ENCODE data around the gene ZNFX1. TPM values are rescaled to one million over a fixed set of nuclear protein-coding genes. Genes with fewer than 3 reads are reported as not detected.
"Not testable (repeated sequence)": the region's sequence is repeated elsewhere in the genome, so short reads cannot be mapped to it uniquely, and the experiment has no call there.

ZNFX1 gene
- polyA plus RNA-seq, 3 donors from 2014 or later = 17.2 to 59.2 (median 17.9) TPM

DNA sequence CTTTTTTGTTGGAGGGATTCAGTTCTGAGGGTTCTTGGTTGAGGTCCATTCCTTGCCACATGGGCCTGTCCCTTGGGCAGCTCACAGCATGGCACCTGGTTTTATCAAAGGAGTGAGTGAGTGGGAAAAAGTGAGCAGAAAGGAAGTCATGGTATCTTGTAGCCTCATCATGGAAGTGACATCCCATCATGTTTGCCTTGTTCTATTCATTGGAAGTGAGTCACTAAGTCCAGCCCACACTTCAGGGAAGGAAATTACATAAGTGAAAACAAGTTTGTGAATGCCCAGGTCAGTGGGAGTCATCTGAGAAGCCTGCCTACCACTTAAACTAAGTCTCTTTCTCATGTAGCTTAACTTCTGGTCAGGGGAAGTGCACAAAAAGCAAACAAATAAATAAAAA is 32.8 kb upstream of the ZNFX1 start:
- Mint-ChIP-seq H3K9me3 (no peaks in the 10 kb centered on the region), H3K27ac (no peak overlapping the region), H3K4me3 (no peak overlapping the region), H3K27me3 (ENCODE audit: low read depth in 3 of 3) (peaks cover 3 to 7% (median 5%) of the 10 kb centered on the region in 3 donors), H3K36me3 (peaks cover 0 to 8% (median 0%) of the 10 kb centered on the region in 3 donors), H3K4me1 (peaks cover 10 to 14% of the 10 kb centered on the region in 2 donors)
- no peak for DNase-seq

DNA sequence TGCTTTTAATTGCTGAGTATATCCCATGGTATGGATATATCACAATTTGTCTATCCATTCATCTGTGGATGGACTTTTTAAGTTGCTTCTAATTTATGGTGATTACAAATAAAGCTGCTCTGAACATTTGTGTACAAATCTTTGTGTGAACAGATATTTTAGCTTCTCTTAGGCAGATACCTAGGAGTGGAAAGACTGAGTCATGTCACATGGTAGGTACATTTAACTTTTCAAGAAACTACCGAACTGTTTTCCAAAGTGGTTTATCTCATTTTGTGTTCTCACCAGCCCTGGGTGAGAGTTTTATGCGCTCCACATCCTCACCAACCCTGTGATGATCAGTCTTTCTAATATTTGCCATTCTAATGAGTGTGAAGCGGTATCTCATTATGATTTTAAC is 31.0 kb upstream of the ZNFX1 start:
- peak overlapping the region in 1 of 6 donors; percentile 37 for H3K27ac Mint-ChIP-seq
- H3K27me3 Mint-ChIP-seq (ENCODE audit: low read depth in 3 of 3) = peaks cover 3 to 7% (median 5%) of the 10 kb centered on the region in 3 donors
- H3K4me3 Mint-ChIP-seq = no peak overlapping the region
- H3K36me3 Mint-ChIP-seq = peaks cover 0 to 8% (median 0%) of the 10 kb centered on the region in 3 donors
- no peaks in the 10 kb centered on the region for H3K9me3 Mint-ChIP-seq
- DNase-seq = no peak
- peaks cover 14 to 16% of the 10 kb centered on the region in 2 donors for H3K4me1 Mint-ChIP-seq

DNA sequence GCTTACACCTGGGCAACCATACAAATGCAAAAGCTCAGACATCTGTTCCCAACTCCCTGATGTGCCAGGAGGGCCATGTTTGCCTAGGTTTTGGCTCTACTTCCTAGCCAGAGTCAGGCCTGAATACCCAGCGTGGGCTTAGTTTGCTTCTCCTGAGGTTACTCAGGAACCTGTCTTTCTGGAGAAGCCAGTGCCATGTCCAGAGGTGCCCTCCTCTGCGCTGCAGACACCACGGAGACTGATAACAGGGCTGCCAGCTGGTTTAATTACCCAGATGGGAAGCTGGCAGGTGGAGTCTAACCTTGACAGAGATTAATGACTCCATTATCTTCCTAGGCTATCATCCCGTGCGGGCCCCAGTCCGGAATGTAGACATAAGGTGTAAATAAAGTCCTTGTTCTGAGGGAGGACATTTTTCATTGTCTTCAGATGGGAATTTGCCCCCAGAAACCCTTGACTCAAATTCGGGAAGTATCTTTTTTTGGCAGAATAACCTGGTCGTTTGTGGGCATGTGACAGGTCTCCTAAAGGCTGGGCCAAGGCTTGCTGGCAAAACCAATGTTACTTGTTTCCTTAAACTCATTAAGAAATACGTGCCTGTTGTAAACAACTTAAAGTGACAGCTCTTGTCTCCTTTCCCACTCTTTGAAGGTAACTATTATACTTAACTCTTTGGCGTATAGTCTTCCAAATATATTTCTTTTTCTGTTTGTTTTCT is 29.2 kb upstream of the ZNFX1 start:
- Mint-ChIP-seq H3K27ac (no peak overlapping the region), H3K4me3 (no peak overlapping the region), H3K9me3 (no peaks in the 10 kb centered on the region), H3K27me3 (ENCODE audit: low read depth in 3 of 3) (peaks cover 3 to 7% (median 5%) of the 10 kb centered on the region in 3 donors), H3K4me1 (peaks cover 3 to 8% of the 10 kb centered on the region in 2 donors), H3K36me3 (peaks cover 0 to 8% (median 0%) of the 10 kb centered on the region in 3 donors)
- no peak for DNase-seq

DNA sequence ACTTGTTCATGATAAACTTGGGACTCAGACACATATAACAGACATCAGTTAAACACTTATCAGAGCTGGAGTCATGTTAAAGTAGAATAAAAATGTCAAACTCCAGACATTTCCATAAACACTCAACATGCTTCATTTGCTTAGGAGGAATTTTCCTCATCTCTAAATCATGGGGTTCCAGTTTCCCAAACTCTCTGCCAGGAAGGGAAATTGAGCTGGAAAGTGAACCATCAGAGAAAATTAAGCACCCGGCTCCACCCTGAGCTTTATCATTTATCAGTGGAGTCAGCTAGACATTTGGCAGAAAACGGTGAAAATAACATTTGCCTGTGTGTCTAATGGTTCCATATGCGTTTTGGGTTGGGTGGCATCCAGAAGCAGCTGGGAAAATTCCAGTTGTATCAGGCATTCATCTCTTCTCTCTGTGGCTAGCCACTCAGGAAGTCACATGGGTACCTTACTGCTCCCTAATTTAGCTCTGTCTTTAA is 25.3 kb upstream of the ZNFX1 start:
- Mint-ChIP-seq H3K27ac (no peak overlapping the region), H3K9me3 (no peaks in the 10 kb centered on the region), H3K27me3 (ENCODE audit: low read depth in 3 of 3) (no peaks in the 10 kb centered on the region), H3K4me1 (peaks cover 2 to 8% of the 10 kb centered on the region in 2 donors), H3K4me3 (no peak overlapping the region), H3K36me3 (no peaks in the 10 kb centered on the region)
- DNase-seq = no peak

DNA sequence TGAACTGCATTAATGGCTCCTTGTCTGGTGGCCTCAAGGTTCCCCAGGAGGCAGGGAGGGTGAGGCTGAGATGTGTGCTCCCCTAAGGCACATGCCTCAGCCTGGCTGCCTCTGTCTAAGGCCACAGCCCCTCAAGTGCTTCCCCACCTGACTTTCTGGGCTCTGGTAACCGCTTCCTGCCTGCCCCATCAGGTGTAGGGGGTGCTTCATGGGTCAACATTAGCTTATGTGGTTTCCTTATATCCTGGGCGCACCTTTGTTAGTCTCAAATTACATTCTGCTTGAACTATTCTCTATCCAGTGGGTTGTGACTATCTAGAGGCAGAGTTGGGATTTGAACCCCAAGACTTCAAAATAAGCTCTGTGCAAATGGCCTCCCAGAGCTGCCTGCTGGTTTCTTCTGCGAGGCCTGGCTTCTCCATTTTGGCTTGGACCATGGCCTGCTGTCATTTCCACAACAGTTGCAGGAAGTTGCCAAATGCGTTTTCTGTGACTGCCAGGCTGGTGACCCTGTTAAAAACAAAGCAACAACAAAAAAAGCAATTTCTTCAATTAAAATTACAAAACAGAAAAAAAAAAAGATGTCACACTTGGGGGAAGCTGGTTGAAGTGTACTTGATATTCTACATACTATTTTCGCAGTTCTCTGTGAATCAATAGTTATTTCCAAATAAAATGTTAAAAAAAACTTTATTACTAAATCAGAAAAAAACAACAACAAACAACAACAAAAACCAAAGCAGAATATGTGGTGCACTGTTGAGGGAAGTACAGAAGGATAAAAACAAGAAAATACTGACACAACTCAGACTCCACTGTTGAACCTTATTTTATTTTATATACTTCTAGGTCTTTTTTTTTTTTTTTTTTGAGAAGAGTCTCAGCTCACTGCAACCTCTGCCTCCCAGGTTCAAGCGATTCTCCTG is 20.0 kb upstream of the ZNFX1 start:
- H3K27me3 Mint-ChIP-seq (ENCODE audit: low read depth in 3 of 3) = no peaks in the 10 kb centered on the region
- H3K36me3 Mint-ChIP-seq = peaks cover 3 to 25% (median 14%) of the 10 kb centered on the region in 3 donors
- H3K9me3 Mint-ChIP-seq = peaks cover 0 to 4% (median 0%) of the 10 kb centered on the region in 6 donors
- H3K27ac Mint-ChIP-seq = peak overlapping the region in 3 of 6 donors; percentile 37 to 74 (median 40)
- H3K4me3 Mint-ChIP-seq = no peak overlapping the region
- DNase-seq = no peak
- H3K4me1 Mint-ChIP-seq = peaks cover 4 to 8% of the 10 kb centered on the region in 2 donors

DNA sequence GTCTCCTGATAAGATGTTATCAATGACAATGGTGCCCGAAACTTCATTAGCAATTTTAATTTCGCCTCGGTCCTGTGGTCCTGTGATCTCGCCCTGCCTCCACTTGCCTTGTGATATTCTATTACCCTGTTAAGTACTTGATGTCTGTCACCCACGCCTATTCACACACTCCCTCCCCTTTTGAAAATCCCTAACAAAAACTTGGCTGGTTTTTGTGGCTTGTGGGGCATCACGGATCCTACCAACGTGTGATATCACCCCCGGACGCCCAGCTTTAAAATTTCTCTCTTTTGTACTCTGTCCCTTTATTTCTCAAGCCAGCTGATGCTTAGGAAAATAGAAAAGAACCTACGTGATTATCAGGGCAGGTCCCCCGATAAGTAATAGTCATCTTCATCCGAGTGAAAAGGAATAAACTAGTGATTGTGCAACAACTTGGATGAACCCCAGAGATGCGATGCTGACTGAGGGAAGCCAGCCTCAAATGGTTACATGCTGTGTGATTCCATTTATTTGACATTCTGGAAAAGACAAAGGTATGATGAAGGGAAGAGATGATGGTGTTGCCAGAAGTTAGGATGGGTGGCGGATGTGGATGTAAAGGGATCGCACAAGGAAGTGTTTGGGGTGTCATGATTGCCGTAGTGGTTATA is 16.3 kb upstream of the ZNFX1 start:
- peaks cover 23 to 54% (median 37%) of the 10 kb centered on the region in 3 donors for H3K36me3 Mint-ChIP-seq
- not testable (repeated sequence) for H3K27me3 Mint-ChIP-seq (ENCODE audit: low read depth in 3 of 3); DNase-seq; H3K4me3 Mint-ChIP-seq; H3K4me1 Mint-ChIP-seq; H3K9me3 Mint-ChIP-seq
- H3K27ac Mint-ChIP-seq = peak overlapping the region in 1 of 6 donors; percentile 1

DNA sequence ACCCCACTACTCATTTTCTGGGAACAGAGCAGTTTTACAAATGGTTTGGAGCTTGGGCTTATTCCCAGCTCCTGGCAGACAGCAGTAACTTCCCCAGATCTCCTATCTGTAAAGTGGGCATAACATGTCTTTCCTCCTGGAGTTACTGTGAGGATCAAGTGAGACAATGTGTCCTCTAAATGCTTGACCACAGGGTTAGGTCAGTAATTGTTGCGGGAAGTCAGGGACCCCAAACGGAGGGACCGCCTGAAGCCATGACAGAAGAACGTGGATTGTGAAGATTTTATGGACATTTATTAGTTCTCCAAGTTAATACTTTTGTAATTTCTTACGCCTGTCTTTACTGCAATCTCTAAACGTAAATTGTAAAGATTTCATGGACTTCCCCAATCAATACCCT is 15.3 kb upstream of the ZNFX1 start:
- DNase-seq = no peak
- H3K27ac Mint-ChIP-seq = peak overlapping the region in 1 of 6 donors; percentile 62
- peaks cover 32 to 64% (median 47%) of the 10 kb centered on the region in 3 donors for H3K36me3 Mint-ChIP-seq
- H3K27me3 Mint-ChIP-seq (ENCODE audit: low read depth in 3 of 3) = no peaks in the 10 kb centered on the region
- peaks cover 0 to 5% (median under 1%) of the 10 kb centered on the region in 6 donors for H3K9me3 Mint-ChIP-seq
- peaks cover 8 to 15% of the 10 kb centered on the region in 2 donors for H3K4me1 Mint-ChIP-seq
- H3K4me3 Mint-ChIP-seq = no peak overlapping the region

DNA sequence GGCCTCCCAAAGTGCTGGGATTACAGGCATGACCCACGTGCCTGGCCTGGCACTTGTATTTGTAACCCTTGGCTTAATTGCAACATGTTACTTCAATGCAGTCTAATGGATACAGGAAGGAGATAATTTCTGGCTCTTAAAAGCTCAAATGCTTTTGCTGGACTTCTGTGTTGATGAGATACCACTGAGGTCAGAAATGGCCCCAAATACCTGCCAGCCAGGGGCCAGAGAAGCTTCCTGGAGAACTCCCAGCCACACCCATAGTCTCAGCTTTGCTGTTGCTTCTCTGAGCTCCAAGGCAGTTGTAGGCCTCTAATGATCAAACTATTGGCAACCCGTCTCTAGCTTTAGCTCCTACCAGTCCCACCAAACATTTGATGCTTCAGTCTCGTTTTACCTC is 14.2 kb upstream of the ZNFX1 start:
- Mint-ChIP-seq H3K9me3 (peaks cover 6 to 15% (median 10%) of the 10 kb centered on the region in 6 donors), H3K4me3 (no peak overlapping the region), H3K36me3 (peaks cover 43 to 68% (median 51%) of the 10 kb centered on the region in 3 donors), H3K4me1 (peaks cover 5 to 18% of the 10 kb centered on the region in 2 donors), H3K27me3 (ENCODE audit: low read depth in 3 of 3) (peaks cover 0 to 4% (median 0%) of the 10 kb centered on the region in 3 donors), H3K27ac (no peak overlapping the region)
- no peak for DNase-seq

DNA sequence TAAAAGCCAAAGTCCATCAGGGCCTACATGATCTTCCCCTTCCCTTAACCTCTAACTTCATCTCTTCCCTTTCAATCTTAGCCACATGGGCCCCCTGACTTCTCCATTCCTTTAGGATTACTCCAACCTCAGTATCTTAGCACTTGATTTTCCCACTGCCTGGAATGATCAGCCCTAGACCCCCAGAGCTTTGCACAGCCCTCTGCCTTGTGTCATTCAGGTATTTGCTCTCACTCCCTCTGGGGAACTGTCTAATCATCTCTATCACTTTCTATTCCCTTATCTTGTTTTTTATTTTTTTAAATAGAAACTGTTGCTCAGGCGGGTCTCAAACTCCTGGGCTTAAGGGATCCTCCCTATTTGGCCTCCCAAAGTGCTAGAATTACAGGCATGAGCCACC is 13.3 kb upstream of the ZNFX1 start:
- H3K9me3 Mint-ChIP-seq = peaks cover 12 to 23% (median 16%) of the 10 kb centered on the region in 6 donors
- H3K36me3 Mint-ChIP-seq = peaks cover 51 to 76% (median 59%) of the 10 kb centered on the region in 3 donors
- no peak for DNase-seq
- H3K27ac Mint-ChIP-seq = peak overlapping the region in 4 of 6 donors; percentile 36 to 62 (median 53)
- peaks cover 0 to 4% (median 0%) of the 10 kb centered on the region in 3 donors for H3K27me3 Mint-ChIP-seq (ENCODE audit: low read depth in 3 of 3)
- no peak overlapping the region for H3K4me3 Mint-ChIP-seq
- H3K4me1 Mint-ChIP-seq = peaks cover 8 to 23% of the 10 kb centered on the region in 2 donors

DNA sequence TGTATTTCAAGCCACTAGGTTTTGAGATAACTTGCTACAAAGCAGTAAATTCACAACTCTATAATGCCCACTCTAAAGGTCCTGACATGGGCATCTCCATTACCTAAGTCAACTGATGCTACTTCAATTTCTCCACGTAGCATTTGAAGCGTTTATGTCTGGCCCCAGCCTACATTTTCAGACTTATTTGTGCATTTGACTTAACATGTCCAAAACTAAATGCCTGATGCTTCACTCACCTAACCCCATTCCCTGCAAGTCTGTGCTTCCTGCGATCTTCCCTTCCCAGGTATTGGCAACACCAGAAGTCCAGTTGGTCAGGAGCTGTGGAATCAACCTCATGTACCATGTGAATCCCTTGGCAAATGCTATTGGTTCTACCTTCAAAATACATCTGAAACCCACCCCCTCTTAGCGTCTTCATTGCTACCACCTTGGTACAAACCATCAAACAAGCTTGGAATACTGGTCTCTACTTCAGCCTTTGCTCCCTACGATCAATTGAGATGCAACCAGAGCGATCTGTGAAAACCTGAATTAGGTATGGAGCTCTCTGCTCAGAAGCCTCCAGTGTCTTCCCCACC is 12.8 kb upstream of the ZNFX1 start:
- peaks cover 0 to 4% (median 0%) of the 10 kb centered on the region in 3 donors for H3K27me3 Mint-ChIP-seq (ENCODE audit: low read depth in 3 of 3)
- H3K9me3 Mint-ChIP-seq = peaks cover 12 to 28% (median 21%) of the 10 kb centered on the region in 6 donors
- peaks cover 56 to 81% (median 64%) of the 10 kb centered on the region in 3 donors for H3K36me3 Mint-ChIP-seq

DNA sequence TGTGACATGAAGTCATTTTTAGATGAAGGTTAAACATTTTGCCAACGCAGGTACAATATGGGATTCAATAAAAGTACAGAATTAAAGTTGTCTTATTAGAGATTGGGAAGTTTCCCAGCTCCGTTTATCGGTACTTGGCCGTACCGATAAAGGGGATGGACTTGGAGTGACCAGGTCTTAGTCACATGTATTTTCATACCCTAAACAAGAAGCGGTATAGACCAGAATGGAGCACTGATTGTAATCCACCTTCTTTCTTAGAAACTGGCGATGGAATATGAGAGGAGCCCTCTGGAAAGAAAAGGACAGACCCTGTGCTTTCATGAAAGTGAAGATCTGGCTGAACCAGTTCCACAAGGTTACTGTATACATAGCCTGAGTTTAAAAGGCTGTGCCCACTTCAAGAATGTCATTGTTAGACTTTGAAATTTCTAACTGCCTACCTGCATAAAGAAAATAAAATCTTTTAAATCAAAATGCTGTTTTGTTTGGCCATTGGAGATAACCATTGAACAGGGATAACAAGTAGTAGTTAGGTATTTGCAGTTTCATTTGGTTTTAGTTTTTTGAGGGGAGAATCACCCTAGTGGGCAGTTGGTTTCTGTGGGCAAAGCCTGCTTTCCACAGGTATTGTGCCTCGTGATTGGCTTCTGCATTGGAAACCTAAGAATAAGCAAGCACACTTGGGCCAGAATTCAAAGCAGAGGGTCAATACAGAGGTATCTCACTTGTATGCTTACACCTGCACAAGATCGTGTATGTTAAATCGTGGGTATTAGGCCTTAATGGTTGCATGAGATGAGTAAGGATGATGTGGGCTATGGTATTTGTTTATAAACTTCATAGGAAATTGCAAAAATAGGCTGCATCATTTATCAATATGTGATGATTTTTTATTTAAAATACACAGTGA is 11.2 kb upstream of the ZNFX1 start:
- peaks cover 0 to 4% (median 0%) of the 10 kb centered on the region in 3 donors for H3K27me3 Mint-ChIP-seq (ENCODE audit: low read depth in 3 of 3)
- no peak for DNase-seq
- peaks cover 25 to 41% of the 10 kb centered on the region in 2 donors for H3K4me1 Mint-ChIP-seq
- H3K36me3 Mint-ChIP-seq = peaks cover 71 to 87% (median 75%) of the 10 kb centered on the region in 3 donors
- peak overlapping the region in 3 of 6 donors; percentile 17 to 72 (median 18) for H3K27ac Mint-ChIP-seq
- H3K9me3 Mint-ChIP-seq = peaks cover 14 to 41% (median 29%) of the 10 kb centered on the region in 6 donors
- no peak overlapping the region for H3K4me3 Mint-ChIP-seq

More for the DNA sequence above, 12.8 kb upstream of the ZNFX1 start:
- Mint-ChIP-seq H3K27ac (peak overlapping the region in 2 of 6 donors; percentile 58 to 62), H3K4me1 (peaks cover 11 to 24% of the 10 kb centered on the region in 2 donors), H3K4me3 (no peak overlapping the region)
- no peak for DNase-seq

DNA sequence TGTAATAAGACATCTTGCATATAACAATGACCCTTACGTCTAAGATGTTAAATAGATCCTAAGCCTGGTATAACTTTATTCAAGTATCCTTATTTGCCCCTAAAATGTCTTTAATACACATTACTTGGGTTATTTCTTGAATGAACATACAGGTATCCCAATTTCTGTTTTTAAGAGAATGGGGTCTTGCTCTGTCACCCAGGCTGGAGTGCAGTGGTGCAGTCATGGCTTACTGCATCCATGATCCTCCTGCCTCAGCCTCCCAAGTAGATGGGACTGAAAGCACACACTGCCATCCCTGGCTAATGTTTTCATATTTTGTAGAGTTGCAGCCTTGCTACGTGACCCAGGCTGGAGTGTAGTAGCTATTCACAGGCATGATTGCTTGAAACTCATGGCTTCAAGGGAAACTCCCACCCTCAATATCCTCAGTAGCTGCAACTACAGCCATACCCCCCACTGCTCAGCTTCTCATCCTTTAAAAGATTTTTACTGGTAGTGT is 10.4 kb upstream of the ZNFX1 start:
- H3K27ac Mint-ChIP-seq = peak overlapping the region in 2 of 6 donors; percentile 29 to 72
- H3K36me3 Mint-ChIP-seq = peaks cover 79 to 90% (median 81%) of the 10 kb centered on the region in 3 donors
- peaks cover 33 to 48% of the 10 kb centered on the region in 2 donors for H3K4me1 Mint-ChIP-seq
- no peak overlapping the region for H3K4me3 Mint-ChIP-seq
- H3K27me3 Mint-ChIP-seq (ENCODE audit: low read depth in 3 of 3) = peaks cover 0 to 6% (median 0%) of the 10 kb centered on the region in 3 donors
- DNase-seq = no peak
- H3K9me3 Mint-ChIP-seq = peaks cover 20 to 47% (median 34%) of the 10 kb centered on the region in 6 donors

All from immature natural killer cell (primary cell).